ENCODE data around the gene GPA33. TPM values are rescaled to one million over a fixed set of nuclear protein-coding genes. Genes with fewer than 3 reads are reported as not detected.
A peak's percentile ranks its signal among the peaks of the same experiment; 100 is the strongest.

GPA33 gene
- total and polyA plus RNA-seq, 10 donors, result 0.07 to 1.4 (median 0.79) TPM

- TF ChIP-seq CTCF (IDR thresholded peaks at IDR 0.05 in 8 of 11, conservative IDR thresholded peaks at IDR 0.05 in 3 of 11) (no peak), POLR2A (IDR thresholded peaks at IDR 0.05) (no peak), POLR2AphosphoS5 (IDR thresholded peaks at IDR 0.05) (no peak)
- Histone ChIP-seq H3K27ac (no peak overlapping the region), H3K9me3 (peaks cover 0 to 12% (median 4%) of the 10 kb centered on the region in 8 donors), H3K4me3 (peak overlapping the region in 1 of 8 donors; percentile 19), H3K4me1 (peaks cover 12 to 31% (median 19%) of the 10 kb centered on the region in 6 donors), H3K36me3 (no peaks in the 10 kb centered on the region), H3K27me3 (replicated peaks in 1 of 7) (peaks cover 0 to 5% (median 0%) of the 10 kb centered on the region in 7 donors)
- intact Hi-C loops (cut with DNase I; ENCODE audit: low total_unique reads), result no loop called here
- 17 to 26% (median 23%) methylated on average over 12 of the region's 12 CpGs for WGBS, 5 donors
- no peak for DNase-seq
Observed at GRCh38 chr1:167105271-167106118, 15.3 kb upstream of the GPA33 start.

- Histone ChIP-seq H3K27me3 (replicated peaks in 1 of 7) (peaks cover 0 to 5% (median 0%) of the 10 kb centered on the region in 7 donors), H3K27ac (no peak overlapping the region), H3K4me1 (peaks cover 12 to 27% (median 19%) of the 10 kb centered on the region in 6 donors), H3K36me3 (no peaks in the 10 kb centered on the region), H3K9me3 (no peaks in the 10 kb centered on the region), H3K4me3 (no peak overlapping the region)
- intact Hi-C loops (cut with DNase I; ENCODE audit: low total_unique reads), result no loop called here
- 13 to 33% (median 19%) methylated on average over 6 of the region's 6 CpGs for WGBS, 5 donors
- DNase-seq, result no peak
- no peak for TF ChIP-seq CTCF (IDR thresholded peaks at IDR 0.05 in 8 of 11, conservative IDR thresholded peaks at IDR 0.05 in 3 of 11)
- TF ChIP-seq POLR2AphosphoS5 (IDR thresholded peaks at IDR 0.05), result no peak
- TF ChIP-seq POLR2A (IDR thresholded peaks at IDR 0.05), result no peak
Observed at GRCh38 chr1:167104256-167104633, 14.1 kb upstream of the GPA33 start.

GRCh38 chr1:167102906-167103573 lies 12.9 kb upstream of the GPA33 start:
- Histone ChIP-seq H3K27ac (no peak overlapping the region), H3K9me3 (no peaks in the 10 kb centered on the region), H3K4me3 (no peak overlapping the region), H3K36me3 (no peaks in the 10 kb centered on the region), H3K4me1 (peaks cover 12 to 21% (median 18%) of the 10 kb centered on the region in 6 donors), H3K27me3 (replicated peaks in 1 of 7) (peaks cover 0 to 5% (median 0%) of the 10 kb centered on the region in 7 donors)
- 87 to 94% (median 89%) methylated on average over 5 of the region's 5 CpGs for WGBS, 5 donors
- intact Hi-C loops (cut with DNase I; ENCODE audit: low total_unique reads), result no loop called here
- DNase-seq, result no peak
- TF ChIP-seq CTCF (IDR thresholded peaks at IDR 0.05 in 8 of 11, conservative IDR thresholded peaks at IDR 0.05 in 3 of 11), result no peak
- TF ChIP-seq POLR2A (IDR thresholded peaks at IDR 0.05), result no peak
- no peak for TF ChIP-seq POLR2AphosphoS5 (IDR thresholded peaks at IDR 0.05)

DNA sequence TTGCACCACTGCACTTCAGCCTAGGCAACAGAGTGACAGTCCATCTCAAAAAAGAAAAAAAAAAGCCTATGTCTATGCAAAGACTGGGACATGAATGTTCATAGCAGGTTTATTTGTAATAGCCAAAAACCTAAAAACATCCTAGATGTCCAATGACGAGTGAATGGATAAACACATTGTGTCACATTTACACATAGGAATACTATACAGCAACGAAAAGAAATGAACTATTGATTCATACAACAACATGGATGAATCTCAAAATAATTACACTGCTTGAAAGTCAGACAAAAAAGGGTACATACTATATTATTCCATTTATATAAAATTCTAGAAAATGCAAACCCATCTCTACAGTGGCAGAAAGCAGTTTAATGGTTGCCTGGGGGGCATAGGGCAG lies 11.6 kb upstream of the GPA33 start:
- TF ChIP-seq POLR2AphosphoS5 (IDR thresholded peaks at IDR 0.05) (no peak), POLR2A (IDR thresholded peaks at IDR 0.05) (no peak), CTCF (IDR thresholded peaks at IDR 0.05 in 8 of 11, conservative IDR thresholded peaks at IDR 0.05 in 3 of 11) (no peak)

More for the DNA sequence above, 11.6 kb upstream of the GPA33 start:
- peaks cover 0 to 5% (median 0%) of the 10 kb centered on the region in 7 donors for H3K27me3 ChIP-seq (replicated peaks in 1 of 7)
- intact Hi-C loops (cut with DNase I; ENCODE audit: low total_unique reads), result no loop called here
- H3K9me3 ChIP-seq, result peaks cover 0 to 4% (median 0%) of the 10 kb centered on the region in 8 donors
- no peak overlapping the region for H3K27ac ChIP-seq
- 65 to 93% (median 91%) methylated on average over 2 of the region's 2 CpGs for WGBS, 5 donors
- no peak for DNase-seq
- no peak overlapping the region for H3K4me3 ChIP-seq
- H3K4me1 ChIP-seq, result peaks cover 12 to 21% (median 18%) of the 10 kb centered on the region in 6 donors
- no peaks in the 10 kb centered on the region for H3K36me3 ChIP-seq
